Activated CD4-positive, CD25-positive, alpha-beta regulatory T cell treated with anti-CD3 and anti-CD28 coated beads, Interleukin-2, amount 50 U/mL, for 72 hours (primary cell): Measurements from ENCODE around the gene NRP1.

Source experiments
- DNase-seq: peaks from one replicate; pipeline ENCODE4 v3.0.0; 2021

Gene NRP1

GRCh38 chr10:33256458-33256857 lies 78.0 kb downstream of the NRP1 start:
- DNase-seq: no peak

GRCh38 chr10:33254556-33255160 lies 79.8 kb downstream of the NRP1 start:
- DNase-seq: no peak

GRCh38 chr10:33253411-33253810 lies 81.1 kb downstream of the NRP1 start:
- DNase-seq: no peak

GRCh38 chr10:33252794-33253203 lies 81.7 kb downstream of the NRP1 start:
- DNase-seq: no peak

- no peak for DNase-seq
Observed at GRCh38 chr10:33252324-33252723, 82.1 kb downstream of the NRP1 start.

- no peak for DNase-seq
Observed at GRCh38 chr10:33249659-33250345, 84.7 kb downstream of the NRP1 start.

- no peak for DNase-seq
Observed at GRCh38 chr10:33249137-33249536, 85.3 kb downstream of the NRP1 start.

- DNase-seq: no peak
Observed at GRCh38 chr10:33248638-33249037, 85.8 kb downstream of the NRP1 start.

GRCh38 chr10:33247221-33247922 lies 87.1 kb downstream of the NRP1 start:
- DNase-seq: no peak

GRCh38 chr10:33245343-33245742 lies 89.1 kb downstream of the NRP1 start:
- no peak for DNase-seq

- no peak for DNase-seq
Observed at GRCh38 chr10:33244354-33244967, 90.0 kb downstream of the NRP1 start.

- no peak for DNase-seq
Observed at GRCh38 chr10:33243703-33244102, 90.8 kb downstream of the NRP1 start.

GRCh38 chr10:33242931-33243330 lies 91.5 kb downstream of the NRP1 start:
- DNase-seq: no peak

GRCh38 chr10:33241351-33241750 lies 93.1 kb downstream of the NRP1 start:
- no peak for DNase-seq

GRCh38 chr10:33240931-33241330 lies 93.5 kb downstream of the NRP1 start:
- DNase-seq: no peak

- DNase-seq: no peak
Observed at GRCh38 chr10:33240258-33240657, 94.2 kb downstream of the NRP1 start.

- no peak for DNase-seq
Observed at GRCh38 chr10:33239257-33239656, 95.2 kb downstream of the NRP1 start.

- DNase-seq: no peak
Observed at GRCh38 chr10:33238643-33239042, 95.8 kb downstream of the NRP1 start.

GRCh38 chr10:33237736-33238624 lies 96.5 kb downstream of the NRP1 start:
- DNase-seq: no peak

GRCh38 chr10:33236916-33237315 lies 97.6 kb downstream of the NRP1 start:
- no peak for DNase-seq

GRCh38 chr10:33235951-33236350 lies 98.5 kb downstream of the NRP1 start:
- no peak for DNase-seq

- DNase-seq: no peak
Observed at GRCh38 chr10:33235251-33235884, 99.1 kb downstream of the NRP1 start.
